ENCODE data around the gene SPINK7.

Gene SPINK7

GRCh38 chr5:148347706-148348105, 35.5 kb downstream of the SPINK7 start:
- no peak for DNase-seq (ENCODE audit: low read depth, low spot score)
- H3K27me3 ChIP-seq (ENCODE audit: insufficient read depth, insufficient read length): no peaks in the 10 kb centered on the region
- peaks cover 5% of the 10 kb centered on the region; the same call in 1 of the 2 replicates for H3K9me3 ChIP-seq (ENCODE audit: insufficient read depth, low read length)
- H3K9ac ChIP-seq (ENCODE audit: insufficient read length, low read depth): no peak overlapping the region
- H3K4me1 ChIP-seq (ENCODE audit: insufficient read depth, insufficient read length): no peaks in the 10 kb centered on the region
- H3K4me3 ChIP-seq (ENCODE audit: insufficient read length, low read depth): no peak overlapping the region
- no peaks in the 10 kb centered on the region for H3K36me3 ChIP-seq (ENCODE audit: insufficient read depth, insufficient read length, low read length)
- TF ChIP-seq ZNF274 (IDR thresholded peaks at IDR 0.05; ENCODE audit: low read depth, low read length) (no peak), SUZ12 (IDR thresholded peaks at IDR 0.05; ENCODE audit: extremely low read depth, insufficient read depth, insufficient read length) (no peak), YY1 (IDR thresholded peaks at IDR 0.05; ENCODE audit: insufficient read depth, insufficient read length) (no peak)

GRCh38 chr5:148352696-148353095, 40.5 kb downstream of the SPINK7 start:
- Histone ChIP-seq H3K27me3 (ENCODE audit: insufficient read depth, insufficient read length) (no peaks in the 10 kb centered on the region), H3K36me3 (ENCODE audit: insufficient read depth, insufficient read length, low read length) (no peaks in the 10 kb centered on the region), H3K4me3 (ENCODE audit: insufficient read length, low read depth) (no peak overlapping the region), H3K9ac (ENCODE audit: insufficient read length, low read depth) (no peak overlapping the region), H3K4me1 (ENCODE audit: insufficient read depth, insufficient read length) (no peaks in the 10 kb centered on the region), H3K9me3 (ENCODE audit: insufficient read depth, low read length) (peaks cover 5% of the 10 kb centered on the region; the same call in 1 of the 2 replicates)
- no peak for DNase-seq (ENCODE audit: low read depth, low spot score)
- TF ChIP-seq SUZ12 (IDR thresholded peaks at IDR 0.05; ENCODE audit: extremely low read depth, insufficient read depth, insufficient read length) (no peak), YY1 (IDR thresholded peaks at IDR 0.05; ENCODE audit: insufficient read depth, insufficient read length) (no peak), ZNF274 (IDR thresholded peaks at IDR 0.05; ENCODE audit: low read depth, low read length) (no peak)

- peaks cover 5% of the 10 kb centered on the region; the same call in 1 of the 2 replicates for H3K9me3 ChIP-seq (ENCODE audit: insufficient read depth, low read length)
- no peak overlapping the region for H3K4me3 ChIP-seq (ENCODE audit: insufficient read length, low read depth)
- H3K36me3 ChIP-seq (ENCODE audit: insufficient read depth, insufficient read length, low read length): no peaks in the 10 kb centered on the region
- no peaks in the 10 kb centered on the region for H3K27me3 ChIP-seq (ENCODE audit: insufficient read depth, insufficient read length)
- no peaks in the 10 kb centered on the region for H3K4me1 ChIP-seq (ENCODE audit: insufficient read depth, insufficient read length)
- no peak overlapping the region for H3K9ac ChIP-seq (ENCODE audit: insufficient read length, low read depth)
- TF ChIP-seq SUZ12 (IDR thresholded peaks at IDR 0.05; ENCODE audit: extremely low read depth, insufficient read depth, insufficient read length) (no peak), ZNF274 (IDR thresholded peaks at IDR 0.05; ENCODE audit: low read depth, low read length) (no peak), YY1 (IDR thresholded peaks at IDR 0.05; ENCODE audit: insufficient read depth, insufficient read length) (no peak)
- DNase-seq (ENCODE audit: low read depth, low spot score): no peak
Measured at GRCh38 chr5:148353634-148354033, 41.4 kb downstream of the SPINK7 start.

GRCh38 chr5:148364343-148364742, 52.1 kb downstream of the SPINK7 start:
- no peak for DNase-seq (ENCODE audit: low read depth, low spot score)
- H3K9ac ChIP-seq (ENCODE audit: insufficient read length, low read depth): no peak overlapping the region
- no peaks in the 10 kb centered on the region for H3K4me1 ChIP-seq (ENCODE audit: insufficient read depth, insufficient read length)
- no peaks in the 10 kb centered on the region for H3K36me3 ChIP-seq (ENCODE audit: insufficient read depth, insufficient read length, low read length)
- peaks cover 11% of the 10 kb centered on the region; the same call in 1 of the 2 replicates for H3K9me3 ChIP-seq (ENCODE audit: insufficient read depth, low read length)
- no peaks in the 10 kb centered on the region for H3K27me3 ChIP-seq (ENCODE audit: insufficient read depth, insufficient read length)
- H3K4me3 ChIP-seq (ENCODE audit: insufficient read length, low read depth): no peak overlapping the region
- TF ChIP-seq ZNF274 (IDR thresholded peaks at IDR 0.05; ENCODE audit: low read depth, low read length): no peak
- TF ChIP-seq SUZ12 (IDR thresholded peaks at IDR 0.05; ENCODE audit: extremely low read depth, insufficient read depth, insufficient read length): no peak
- no peak for TF ChIP-seq YY1 (IDR thresholded peaks at IDR 0.05; ENCODE audit: insufficient read depth, insufficient read length)

All from NT2/D1 (cell line).